C4-2B (cell line): ENCODE measurements around the gene XRRA1.

Experiments used
- CTCF ChIP-seq: fragments of 450-650 bp; conservative IDR thresholded peaks from 2 replicates; pipeline ENCODE4 v1.5.1; 2017; ENCODE audit warnings: mild to moderate bottlenecking
- ZFX ChIP-seq: fragments of 450-650 bp; IDR thresholded peaks from 2 replicates; pipeline ENCODE4 v1.6.1; 2017

GRCh38 chr11:74905326-74905725 lies 43.6 kb downstream of the XRRA1 start:
- no peak for TF ChIP-seq CTCF
- no peak for TF ChIP-seq ZFX
